ENCODE results near the gene SNX8.

Gene SNX8

GRCh38 chr7:2220954-2221353, 93.3 kb downstream of the SNX8 start:
- no peak for DNase-seq (ENCODE audit: low spot score)

- no peak for DNase-seq (ENCODE audit: low spot score)
Measured at GRCh38 chr7:2220506-2220905, 93.7 kb downstream of the SNX8 start.

DNA sequence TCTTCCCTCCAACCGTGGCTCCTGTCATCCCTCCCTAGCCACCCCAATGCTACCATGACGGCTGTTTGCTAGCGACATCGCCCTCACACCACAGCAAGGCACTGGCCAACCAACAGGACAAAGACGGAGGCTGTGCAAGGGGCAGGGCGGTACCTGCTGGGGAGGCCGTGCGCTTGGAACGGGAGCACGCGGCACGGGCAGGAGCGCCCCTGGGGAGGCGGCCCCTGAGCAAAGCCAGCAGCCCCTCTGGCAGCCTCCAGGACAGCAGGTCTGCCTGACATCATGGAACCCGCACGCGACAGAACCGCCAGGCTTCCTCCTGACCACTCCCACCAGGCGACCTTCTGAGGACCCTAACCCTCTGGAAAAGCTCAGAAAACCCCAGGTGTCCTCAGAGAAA, 94.2 kb downstream of the SNX8 start:
- DNase-seq (ENCODE audit: low spot score) = no peak

DNA sequence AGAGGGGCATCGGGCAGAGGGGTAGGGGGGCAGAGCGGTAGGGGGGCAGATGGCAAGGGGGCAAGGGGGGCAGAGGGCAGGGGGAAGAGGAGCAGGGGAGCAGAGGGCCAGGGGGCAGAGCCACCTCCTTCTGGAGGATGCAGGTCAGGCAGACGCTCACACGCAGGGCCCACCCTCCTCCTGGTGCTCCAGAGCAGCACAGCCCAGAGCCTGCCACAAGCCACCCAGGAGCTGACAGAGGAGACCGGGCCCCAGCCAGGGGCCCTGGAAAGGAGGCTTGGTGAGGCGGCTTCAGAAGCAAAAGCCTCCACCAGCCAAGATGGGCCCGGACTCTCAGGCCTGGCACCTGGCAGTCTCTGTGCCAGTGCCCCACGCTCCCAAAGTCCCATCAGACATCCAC, 94.6 kb downstream of the SNX8 start:
- no peak for DNase-seq (ENCODE audit: low spot score)

GRCh38 chr7:2219136-2219535, 95.1 kb downstream of the SNX8 start:
- DNase-seq (ENCODE audit: low spot score) = no peak

DNA sequence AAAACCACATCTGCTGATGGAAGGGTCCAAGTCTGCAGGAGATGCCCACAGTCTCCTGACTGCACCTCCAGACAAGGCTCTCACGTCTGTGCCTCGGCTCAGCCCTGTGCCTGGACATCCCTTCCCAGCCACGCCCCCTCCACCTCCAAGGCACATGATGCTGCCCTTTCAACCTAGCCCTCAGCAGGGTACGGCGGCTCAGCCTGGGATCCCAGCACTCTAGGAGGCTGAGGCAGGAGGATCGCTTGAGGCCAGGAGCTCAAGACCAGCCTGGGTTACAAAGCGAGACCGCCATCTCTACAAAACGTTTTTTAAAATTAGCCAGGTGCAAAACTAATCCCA, 95.8 kb downstream of the SNX8 start:
- DNase-seq (ENCODE audit: low spot score) = no peak

DNA sequence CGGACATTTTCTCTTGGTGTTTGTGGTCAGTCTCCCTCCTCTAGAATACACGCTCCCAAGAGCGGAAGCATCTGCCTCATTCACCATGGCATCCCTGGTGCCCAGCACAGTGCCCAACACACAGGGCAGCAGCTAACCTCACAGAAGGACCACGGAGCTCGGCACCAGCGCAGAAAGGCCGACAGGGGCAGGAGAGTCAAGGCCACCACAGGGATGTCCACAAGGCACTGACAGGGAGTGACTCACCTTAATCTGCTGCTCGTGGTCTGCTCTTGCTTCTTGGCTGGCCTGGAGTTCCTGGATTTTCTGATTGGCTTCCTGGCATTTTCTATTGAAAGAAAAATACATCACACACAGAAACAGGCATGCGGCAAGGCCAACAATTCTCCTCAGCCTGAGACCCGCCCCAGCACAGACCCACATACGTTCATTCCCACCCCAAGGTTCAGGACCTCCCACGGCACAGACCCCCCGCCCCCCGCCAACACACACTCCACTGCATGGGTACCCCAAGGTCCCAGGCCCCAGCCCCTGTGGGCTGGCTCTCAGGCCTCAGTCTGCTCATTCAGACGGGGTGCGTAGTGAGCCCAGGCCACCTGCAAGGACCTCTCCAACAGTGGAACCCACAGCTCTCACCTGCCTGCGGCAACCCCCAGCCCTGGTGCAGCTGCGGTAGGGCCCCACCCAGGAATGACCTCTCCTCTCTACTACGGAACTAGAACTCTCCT, 96.4 kb downstream of the SNX8 start:
- DNase-seq (ENCODE audit: low spot score) = no peak

DNA sequence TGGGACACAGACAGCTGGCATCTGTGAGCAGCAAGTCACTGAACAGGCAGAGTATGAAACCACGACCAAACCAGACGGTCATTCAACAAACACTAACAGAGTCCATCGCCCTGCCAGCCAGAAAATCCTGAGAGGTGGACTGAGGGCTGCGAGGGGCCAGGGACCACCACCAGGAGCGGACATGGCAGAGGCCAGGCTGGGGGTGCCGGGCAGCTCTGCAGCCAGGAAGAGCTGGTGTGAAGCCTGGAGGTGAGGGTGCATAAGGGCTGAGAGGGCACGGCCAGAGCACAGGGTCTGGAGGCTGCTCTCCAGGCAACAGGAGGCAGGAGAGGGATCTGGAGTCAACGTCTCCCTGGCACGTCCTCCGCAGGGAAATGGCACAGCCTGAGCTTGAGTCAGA, 97.0 kb downstream of the SNX8 start:
- no peak for DNase-seq (ENCODE audit: low spot score)

GRCh38 chr7:2215851-2216250, 98.4 kb downstream of the SNX8 start:
- DNase-seq (ENCODE audit: low spot score) = no peak

DNA sequence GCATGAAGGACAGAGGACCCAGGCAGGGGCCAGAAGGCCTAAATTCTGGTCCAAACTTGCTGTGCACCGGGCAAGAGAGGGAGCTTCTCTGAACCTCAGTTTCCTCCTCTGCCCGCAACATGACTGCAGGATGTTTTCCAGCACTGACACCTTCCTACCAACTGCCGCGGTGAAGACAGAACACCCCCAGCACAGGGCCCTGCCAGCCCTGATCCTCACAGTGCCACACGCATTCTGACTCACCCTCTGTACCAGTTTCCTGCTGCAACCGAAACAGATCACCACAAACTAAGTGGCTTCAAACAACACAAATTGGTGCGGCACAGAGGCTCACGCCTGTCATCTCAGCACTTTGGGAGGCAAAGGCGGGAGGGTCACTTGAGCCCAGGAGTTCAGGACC, 99.6 kb downstream of the SNX8 start:
- peak; percentile 78 for DNase-seq (ENCODE audit: low spot score)

GRCh38 chr7:2213551-2214215, 100.6 kb downstream of the SNX8 start:
- no peak for DNase-seq (ENCODE audit: low spot score)

- no peak for DNase-seq (ENCODE audit: low spot score)
Measured at GRCh38 chr7:2212906-2213305, 101.3 kb downstream of the SNX8 start.

- DNase-seq (ENCODE audit: low spot score) = no peak
Measured at GRCh38 chr7:2211926-2212325, 102.3 kb downstream of the SNX8 start.

DNA sequence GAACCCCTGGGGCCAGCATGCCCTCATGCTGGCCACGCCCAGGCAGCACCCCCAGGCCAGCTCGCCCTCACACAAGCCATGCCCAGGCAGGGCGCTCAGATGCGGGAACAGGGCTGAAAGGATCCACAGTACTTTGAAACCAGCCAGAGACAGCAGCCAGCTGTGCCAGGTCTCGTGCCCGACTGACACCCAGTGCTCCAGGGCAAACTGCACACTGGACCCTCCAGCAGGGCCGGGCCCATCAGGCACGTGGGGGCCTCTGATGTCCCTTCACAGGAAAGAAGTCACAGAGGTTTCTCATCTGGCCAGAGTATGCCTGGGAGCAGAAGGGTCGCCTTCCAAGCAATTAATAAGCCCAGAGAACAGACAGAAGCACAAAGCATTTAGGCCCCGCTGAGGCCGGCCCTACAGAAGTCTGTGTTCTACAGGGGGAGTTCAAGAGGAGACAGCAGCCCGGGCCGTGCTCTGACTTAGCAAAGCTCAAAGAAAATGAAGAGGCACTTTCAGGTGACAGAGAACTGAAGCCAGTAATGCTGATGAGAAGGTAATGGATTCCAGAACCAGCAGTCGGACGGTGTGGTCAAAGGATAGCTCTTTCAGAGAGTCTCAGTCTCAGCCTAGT, 102.9 kb downstream of the SNX8 start:
- no peak for DNase-seq (ENCODE audit: low spot score)

DNA sequence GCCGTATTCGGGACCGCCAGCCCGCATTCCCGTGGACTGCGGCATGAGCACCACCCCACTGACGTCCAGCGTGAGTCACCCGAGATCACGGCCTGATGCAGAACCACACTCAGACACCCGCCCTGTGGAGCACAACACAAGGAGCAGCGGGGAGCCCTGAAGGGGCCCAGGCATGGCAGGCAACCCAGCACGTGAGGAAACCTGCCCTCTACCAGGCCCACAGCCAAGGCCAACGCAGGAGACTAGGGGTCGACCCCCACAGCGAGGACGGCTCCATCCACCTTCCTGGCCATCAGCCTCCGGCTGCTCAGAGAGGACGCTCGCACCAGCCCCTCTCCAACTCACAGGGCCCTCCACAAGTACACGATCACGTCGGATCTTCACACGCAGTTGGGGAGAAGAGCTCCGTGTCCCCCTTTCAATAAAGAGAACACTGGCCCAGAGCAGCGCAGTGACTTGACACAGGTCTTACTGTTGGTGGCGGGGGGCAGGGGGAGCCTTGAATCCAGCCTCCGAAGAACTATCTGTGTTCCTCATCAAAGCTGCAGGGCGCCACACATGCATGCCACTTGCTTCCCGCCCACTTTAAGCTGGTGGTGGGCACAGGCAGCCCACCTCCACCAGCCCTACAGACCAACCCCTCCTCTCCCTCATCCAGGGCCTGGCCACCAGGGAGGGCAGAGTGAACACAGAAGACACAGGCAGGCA, 103.5 kb downstream of the SNX8 start:
- DNase-seq (ENCODE audit: low spot score) = no peak

DNA sequence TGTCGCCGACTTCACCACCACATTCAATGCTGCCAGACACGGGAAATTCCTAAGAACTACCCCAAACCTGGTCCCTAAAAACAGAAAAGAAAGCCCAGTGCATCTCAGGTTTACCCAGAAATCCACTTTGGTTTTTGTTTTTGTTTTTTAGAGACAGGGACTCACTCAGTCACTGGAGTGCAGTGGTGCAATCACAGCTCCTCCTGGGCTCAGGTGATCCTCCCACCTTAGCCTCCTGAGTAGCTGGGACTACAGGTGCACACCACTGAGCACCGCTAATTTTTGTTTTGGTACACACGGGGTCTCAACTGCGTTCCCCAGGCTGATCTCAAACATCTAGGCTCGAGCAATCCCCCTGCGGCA, 104.3 kb downstream of the SNX8 start:
- no peak for DNase-seq (ENCODE audit: low spot score)

DNA sequence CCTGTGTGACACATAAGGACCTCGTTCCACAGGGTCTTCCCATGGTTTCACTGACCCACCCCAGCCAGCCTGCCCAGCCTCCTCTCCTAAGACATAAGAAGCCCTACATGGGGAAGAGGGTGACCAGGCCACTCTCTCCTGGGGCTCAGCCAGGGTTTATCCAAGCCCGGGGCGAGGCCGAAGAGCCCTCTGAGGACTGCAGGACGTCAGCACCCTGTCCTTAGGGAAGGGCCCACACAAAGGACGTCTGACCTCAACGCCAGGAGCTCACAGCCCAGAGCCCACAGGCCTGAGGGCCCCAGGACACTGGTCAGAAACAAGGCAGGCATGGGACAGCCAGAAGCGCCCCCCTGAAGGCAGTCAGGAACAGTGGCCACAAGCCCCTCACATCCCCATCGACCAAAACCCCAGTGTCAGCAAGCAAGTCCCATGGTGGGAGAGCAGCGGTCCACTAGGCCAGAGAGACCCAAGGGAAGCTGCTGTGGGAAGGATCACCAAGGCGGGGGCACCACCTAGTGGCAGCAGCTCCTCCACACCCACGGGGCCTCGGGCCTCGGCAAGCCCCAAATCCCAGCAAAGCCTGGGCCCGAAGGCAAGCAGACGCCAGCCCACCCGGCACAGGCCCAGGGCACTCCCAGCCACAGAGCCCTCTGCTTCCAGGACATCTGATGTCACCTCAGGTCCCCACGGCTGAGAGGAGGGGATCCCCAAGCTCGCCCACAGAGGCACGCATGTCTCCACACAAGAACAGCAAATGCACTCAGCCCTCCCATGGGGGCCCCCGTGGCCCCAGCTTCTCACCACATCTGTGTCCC, 104.9 kb downstream of the SNX8 start:
- peak; percentile 87 for DNase-seq (ENCODE audit: low spot score)

DNA sequence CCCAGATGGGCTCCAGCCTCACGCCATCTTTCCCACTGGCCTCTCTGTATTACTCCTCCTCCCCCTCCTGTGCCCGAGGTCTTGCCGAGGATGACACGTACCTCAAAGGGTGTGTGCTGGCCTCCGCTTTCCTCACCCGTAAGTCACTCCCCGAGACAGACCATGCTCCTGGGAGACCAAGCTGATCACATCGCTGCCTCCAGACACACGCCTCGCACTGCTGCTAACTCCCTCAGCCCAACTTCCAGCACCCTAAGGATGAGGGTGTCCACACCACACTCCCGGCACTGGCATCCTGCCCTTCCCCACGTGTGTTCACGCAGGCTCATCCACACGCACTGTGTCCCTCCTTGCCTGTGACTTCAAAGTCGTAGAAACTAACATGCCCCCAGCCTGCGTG, 105.5 kb downstream of the SNX8 start:
- no peak for DNase-seq (ENCODE audit: low spot score)

GRCh38 chr7:2205036-2205780, 109.0 kb downstream of the SNX8 start:
- no peak for DNase-seq (ENCODE audit: low spot score)

DNA sequence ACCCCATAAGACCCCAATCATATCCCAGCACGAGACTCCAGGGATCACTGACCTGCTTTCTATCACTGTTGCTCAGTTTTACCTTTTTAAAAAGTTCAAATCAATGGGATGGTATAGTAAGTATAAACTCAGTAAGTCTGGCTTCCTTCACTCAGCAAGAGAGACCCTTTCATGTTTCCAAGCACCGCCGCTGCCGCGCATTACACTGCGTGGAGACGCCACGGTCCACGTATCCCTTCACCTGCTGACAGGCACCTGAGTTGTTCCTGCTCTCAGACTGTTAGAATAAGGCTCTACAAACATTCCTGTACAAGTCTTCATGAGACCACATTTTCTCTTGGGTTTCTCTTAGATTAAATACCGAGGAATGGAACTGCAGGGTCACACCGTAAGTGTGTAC, 109.8 kb downstream of the SNX8 start:
- DNase-seq (ENCODE audit: low spot score) = no peak

DNA sequence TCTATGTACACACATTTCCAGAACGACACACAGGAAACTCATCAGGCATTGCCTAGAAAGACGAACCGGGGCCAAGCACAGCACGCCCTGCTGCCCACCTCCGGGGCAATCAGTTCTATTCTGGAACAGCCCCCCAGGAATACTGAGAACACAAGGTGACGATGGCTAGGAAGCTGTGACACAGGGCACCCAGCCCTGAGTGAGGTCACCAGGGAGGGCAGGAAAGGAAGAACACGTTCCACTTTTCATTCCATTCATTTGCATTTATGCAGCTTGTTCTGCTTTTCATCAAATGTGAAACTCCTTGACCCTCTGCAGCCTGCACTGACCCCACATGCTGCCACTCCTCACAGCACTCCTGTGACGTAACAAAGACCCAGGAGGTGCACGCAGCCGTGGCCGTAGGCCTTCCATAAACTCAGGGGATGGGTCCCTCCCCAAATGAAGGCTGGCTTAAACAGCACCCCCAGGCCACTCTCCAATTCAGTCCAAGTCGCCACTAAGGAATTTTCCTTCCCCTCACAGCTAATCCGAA, 110.4 kb downstream of the SNX8 start:
- no peak for DNase-seq (ENCODE audit: low spot score)

Data from Ammon's horn (tissue), 1 donor.